Germinal center (tissue), 1 donor: ENCODE measurements around the gene KCTD4.
"Not testable (repeated sequence)": the region's sequence is repeated elsewhere in the genome, so short reads cannot be mapped to it uniquely, and the experiment has no call there.

Experiments
- DNase-seq: peaks from one replicate; pipeline ENCODE4 v3.0.0; 2012; ENCODE audit warnings: mixed read lengths, low spot score

KCTD4 gene

DNA sequence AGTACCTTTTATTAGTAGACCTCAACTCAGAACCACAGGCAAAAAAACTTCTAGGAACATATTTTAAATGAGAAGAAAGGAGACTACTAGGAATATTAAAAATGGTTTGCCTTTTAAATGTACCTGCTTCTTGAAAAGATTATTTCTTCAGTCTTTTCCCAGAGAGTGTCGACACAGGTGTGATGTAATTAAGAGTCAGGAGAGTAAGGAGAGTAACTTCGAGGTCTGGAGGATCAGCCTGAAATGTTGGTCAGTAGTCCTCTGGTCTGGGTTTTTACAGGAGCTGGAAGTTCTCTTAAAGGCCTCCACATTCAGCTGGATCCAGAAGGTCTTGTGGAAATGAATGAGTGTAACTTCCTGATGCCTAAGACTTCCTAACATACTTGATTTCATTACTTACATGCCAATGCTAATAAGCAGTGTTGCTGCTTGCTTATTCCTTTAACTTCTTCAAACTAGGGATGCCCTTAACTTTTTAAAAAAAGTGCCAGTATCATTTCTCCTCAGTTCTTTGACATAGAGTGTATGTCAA, at the start of gene KCTD4:
Gene KCTD4, minus strand, starts transcription at position 345 of the 532 bp plus-strand sequence. CDS start 6,478 bp downstream, outside the sequence.
- no peak for DNase-seq

DNA sequence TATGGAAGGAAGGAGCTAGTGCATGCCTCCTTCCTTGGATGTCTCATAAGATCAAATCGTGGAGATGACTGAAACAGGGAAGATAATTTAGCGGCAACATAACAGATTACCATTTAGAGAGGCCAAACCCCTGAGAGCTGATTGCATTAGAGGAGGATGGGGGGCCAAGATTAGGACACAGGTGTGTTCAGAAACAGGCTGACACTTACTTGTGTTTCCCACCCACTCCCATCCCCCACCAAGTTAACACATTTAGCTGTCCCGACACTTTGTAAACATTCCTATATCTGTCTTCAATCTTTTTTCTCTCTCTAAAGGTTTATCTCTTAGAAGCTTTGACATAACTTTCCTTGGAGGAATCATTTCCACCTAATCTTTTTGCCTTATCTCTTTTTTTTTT, 48.8 kb upstream of the KCTD4 start:
- no peak for DNase-seq

DNA sequence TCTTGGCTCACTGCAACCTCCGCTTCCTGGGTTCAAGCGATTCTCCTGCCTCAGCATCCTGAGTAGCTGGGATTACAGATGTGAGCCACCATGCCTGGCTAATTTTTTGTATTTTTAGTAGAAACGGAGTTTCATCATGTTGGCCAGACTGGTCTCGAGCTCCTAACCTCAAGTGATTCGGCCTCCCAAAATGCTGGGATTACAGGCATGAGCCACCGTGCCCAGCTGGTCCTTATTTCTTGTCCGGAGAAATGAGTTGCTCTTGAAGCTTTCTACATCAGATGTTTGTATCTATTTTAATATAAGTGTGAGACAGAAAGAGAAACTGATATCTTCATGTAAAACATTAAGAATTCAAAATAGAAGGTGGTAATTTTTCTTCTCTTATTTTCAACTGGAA, 43.9 kb upstream of the KCTD4 start:
- DNase-seq: not testable (repeated sequence)

DNA sequence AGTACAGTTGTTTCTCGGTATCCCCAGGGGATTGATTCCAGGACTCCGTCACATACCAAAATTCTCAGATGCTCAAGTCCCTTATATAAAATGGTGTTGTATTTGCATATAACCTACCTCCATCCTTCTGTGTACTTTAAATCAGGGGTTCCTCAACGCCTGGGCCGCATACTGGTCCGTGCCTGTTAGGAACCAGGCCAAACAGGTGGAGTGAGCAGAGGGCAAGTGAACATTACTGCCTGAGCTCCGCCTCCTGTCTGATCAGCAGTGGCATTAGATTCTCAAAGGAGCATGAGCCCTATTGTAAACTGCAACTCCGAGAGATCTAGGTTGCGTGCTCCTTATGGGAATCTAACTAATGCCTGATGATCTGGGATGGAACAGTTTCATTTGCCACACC, 42.2 kb upstream of the KCTD4 start:
- no peak for DNase-seq

- DNase-seq: no peak
Measured at GRCh38 chr13:45242524-45242923, 41.7 kb upstream of the KCTD4 start.

DNA sequence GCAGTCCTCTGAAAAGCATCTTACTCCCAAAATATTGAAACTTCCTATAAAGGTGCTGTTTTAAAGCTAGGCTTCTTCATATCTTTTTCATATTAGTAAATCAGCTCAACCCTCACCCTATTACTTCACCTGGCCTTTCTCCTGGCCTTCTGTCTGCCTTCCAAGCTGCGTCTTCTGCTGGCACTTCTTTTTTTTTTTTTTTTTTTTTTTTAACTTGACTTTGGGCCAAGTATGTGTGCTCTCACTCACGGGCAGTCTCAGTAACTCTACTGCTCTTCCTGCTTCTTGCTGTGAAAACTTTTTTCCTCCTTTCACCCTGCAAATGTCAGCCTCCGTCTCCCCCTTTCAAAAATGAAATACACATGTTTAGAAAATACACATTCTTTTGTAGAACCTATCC, 41.2 kb upstream of the KCTD4 start:
- no peak for DNase-seq

DNA sequence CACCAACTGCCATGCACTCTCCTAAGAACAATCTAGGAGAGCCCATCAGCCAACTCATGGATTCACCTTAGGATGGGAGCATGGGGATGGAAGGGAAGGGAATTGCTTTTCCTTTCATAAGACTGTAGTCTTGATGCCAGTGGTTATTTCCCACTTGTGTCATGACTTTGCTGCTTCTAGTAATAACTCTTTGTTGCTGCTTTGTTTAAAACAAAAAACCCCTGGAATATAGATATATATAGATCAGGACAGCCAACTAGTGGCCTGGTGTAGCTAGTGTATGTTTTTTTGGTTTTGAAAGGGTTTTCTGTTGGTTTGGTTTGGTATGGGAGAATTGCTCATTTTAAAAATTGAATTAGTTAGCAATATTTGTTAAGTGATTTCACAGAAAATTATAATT, 39.3 kb upstream of the KCTD4 start:
- no peak for DNase-seq

GRCh38 chr13:45238945-45239795, 38.3 kb upstream of the KCTD4 start:
- no peak for DNase-seq

GRCh38 chr13:45232591-45232990, 31.7 kb upstream of the KCTD4 start:
- no peak for DNase-seq

DNA sequence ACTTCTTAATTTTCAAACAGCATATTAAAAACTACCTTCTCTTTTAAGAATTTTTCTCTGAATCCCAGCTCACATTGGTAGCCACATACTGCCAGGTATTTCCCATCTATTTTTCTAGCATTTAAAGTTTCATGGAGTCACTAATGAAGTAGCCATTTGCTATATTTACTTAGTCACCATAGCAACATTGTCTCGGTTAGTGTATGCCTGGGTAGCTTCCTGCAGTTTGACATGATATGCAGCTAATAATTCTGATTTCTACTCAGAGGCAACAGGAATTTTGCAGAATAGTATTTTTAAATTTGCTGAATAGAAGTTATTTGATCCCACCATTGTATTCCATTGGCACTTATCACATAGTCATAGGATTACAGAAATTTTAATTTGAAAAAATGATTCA, 30.9 kb upstream of the KCTD4 start:
- no peak for DNase-seq

- DNase-seq: no peak
Measured at GRCh38 chr13:45231305-45231704, 30.5 kb upstream of the KCTD4 start.

DNA sequence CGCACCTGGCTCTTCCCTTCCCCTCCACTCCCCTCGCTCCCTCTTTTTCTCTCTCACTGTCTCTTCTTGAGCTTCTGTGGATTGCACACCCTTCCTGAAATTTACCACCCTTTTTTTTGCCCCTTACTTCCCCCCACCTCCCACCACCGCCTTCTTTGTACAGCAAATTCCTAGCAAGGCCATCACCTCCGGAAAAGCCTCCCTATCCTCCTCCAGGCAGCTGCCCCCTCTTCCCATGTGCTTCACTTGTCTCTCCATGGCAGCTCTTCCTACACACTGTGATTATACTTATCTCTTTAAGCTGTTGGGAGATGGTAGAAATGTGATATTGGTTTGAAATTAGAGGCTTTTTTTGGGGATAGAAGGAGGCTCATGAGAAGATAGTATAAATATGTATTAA, 28.3 kb upstream of the KCTD4 start:
- no peak for DNase-seq

GRCh38 chr13:45228002-45228401, 27.2 kb upstream of the KCTD4 start:
- no peak for DNase-seq

GRCh38 chr13:45226024-45226423, 25.2 kb upstream of the KCTD4 start:
- DNase-seq: no peak

- no peak for DNase-seq
Measured at GRCh38 chr13:45225370-45225769, 24.5 kb upstream of the KCTD4 start.

DNA sequence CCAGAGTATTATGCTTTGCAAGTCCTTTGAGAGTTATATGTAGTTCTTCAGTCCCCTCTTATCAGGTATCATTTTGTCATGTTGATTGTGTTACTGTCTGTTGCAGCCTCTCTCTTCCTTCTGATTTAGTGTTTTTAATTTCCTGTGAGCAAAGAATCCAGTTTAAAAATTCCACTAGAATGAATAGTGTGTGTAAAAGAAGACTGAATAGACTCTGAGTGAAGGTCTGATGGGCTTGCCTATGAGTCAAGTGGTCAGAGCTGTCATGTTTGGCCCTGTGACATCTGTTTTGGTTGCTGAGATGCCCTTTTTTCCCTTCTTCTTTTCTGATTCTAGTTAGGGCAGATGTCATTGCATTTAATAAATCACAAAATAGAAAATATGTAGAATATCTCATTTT, 23.3 kb upstream of the KCTD4 start:
- no peak for DNase-seq

DNA sequence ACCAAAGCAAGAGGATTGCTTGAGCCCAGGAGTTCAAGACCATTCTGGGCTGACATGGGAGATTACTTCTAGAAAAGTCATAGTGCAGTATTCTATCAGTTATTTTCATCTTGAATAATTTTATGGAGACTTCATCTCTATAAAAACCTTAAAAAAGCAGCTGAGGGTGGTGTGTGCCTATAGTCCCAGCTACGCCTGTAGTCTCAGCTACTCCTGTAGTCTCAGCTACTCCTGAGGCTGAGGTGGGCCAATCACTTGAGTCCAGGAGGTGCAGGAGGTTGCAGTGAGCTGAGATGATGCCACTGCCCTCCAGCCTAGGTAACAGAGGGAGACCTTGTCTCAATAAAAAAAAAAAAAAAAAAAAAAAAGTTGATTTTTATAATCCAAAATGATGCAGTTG, 22.1 kb upstream of the KCTD4 start:
- DNase-seq: no peak

GRCh38 chr13:45222516-45222915, 21.7 kb upstream of the KCTD4 start:
- DNase-seq: no peak

- no peak for DNase-seq
Measured at GRCh38 chr13:45220403-45220802, 19.6 kb upstream of the KCTD4 start.

DNA sequence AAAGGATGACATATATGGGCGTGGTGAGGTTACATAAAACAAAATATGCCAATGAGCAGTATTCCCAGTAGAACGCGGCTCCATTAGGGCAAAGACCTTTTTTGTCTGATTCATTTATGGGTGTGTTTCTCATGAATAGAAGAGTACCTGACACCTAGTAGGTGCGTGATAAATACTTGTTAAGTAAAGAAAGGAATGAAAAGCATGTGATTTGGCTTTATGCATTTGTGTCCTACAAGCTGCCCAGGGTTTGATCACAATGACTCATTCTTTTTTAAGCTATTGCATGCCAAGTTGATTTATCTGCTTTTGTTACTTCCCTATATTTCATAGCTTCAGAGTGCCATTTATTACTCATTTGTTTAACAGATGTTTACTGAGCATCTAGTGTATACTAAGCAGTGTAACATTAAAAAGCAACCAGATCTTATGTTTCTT, 19.1 kb upstream of the KCTD4 start:
- DNase-seq: no peak

DNA sequence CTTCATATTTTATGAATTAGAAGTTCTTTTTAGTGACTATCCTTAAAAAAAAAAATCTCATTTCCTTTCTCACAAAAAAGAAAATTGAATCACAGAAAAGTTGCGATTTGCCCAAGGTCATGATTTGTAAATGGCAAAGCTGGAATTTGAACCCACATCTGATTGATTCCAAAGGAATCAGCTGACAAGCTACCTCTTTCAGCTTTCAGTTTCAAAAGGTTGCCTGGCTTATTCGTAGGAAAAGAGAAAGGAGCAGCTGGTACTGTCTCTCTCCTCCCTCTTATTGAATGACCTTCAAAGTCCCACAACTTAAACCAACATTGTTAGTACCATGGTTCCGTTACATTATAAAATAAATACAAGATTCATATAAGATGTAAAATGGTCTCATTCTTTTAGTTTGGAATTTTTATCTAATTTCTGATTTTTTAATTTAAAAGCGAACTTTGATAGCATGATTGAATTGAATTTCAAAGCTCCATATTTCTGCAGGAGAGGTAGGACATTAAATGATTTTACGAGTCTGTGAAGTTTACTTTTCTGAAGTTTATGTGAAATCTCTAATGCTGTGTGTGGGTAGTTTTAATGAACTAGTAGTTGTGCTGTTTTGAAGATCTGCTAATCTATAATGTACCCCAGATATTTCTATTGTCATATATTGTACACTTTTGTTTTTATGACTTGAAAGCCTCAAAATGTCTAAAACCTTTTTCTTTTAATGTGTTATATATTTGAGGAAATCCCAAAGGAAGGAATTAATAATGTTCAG, 18.5 kb upstream of the KCTD4 start:
- DNase-seq: no peak

GRCh38 chr13:45218689-45219088, 17.8 kb upstream of the KCTD4 start:
- no peak for DNase-seq

DNA sequence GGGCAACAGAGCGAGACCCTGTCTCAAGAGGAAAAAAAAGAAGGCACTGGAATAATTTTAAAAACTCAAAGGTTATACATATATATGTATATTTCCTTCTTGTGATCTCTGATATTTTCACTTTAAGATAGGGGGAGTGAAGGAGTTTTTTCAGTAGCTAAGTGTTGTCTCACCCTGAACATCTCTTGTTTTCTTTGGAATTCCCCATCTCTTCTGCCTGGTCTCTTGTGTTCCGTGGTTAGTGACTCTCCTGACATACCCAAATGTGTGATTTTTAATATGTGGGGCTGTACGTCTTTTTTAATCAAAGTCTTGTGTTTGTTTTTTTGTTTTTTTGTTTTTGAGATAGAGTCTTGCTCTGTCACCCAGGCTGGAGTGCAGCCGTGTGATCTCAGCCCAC, 15.3 kb upstream of the KCTD4 start:
- DNase-seq: no peak
